HG03135 (cell line): ENCODE data around the gene ZNF667.
A peak's percentile ranks its signal among the peaks of the same experiment; 100 is the strongest.

ENCODE experiments used
- ATAC-seq: cut with Tn5 transposase; IDR thresholded peaks from one replicate; pipeline ENCODE4 v1.9.1; 2021; ENCODE audit warnings: mild to moderate bottlenecking, moderate library complexity; ENCODE audit not compliant: unreplicated experiment

Gene ZNF667

GRCh38 chr19:56393119-56394012 lies 83.8 kb downstream of the ZNF667 start, which contains the start of gene ZNF582:
ZNF582 (minus strand) TSS chr19:56393534; CDS start chr19:56391752, 1,782 bp downstream.
- ATAC-seq = peak; percentile 95
